GM20431 (cell line): ENCODE results near the gene DGUOK.
"Not testable (repeated sequence)": the region's sequence is repeated elsewhere in the genome, so short reads cannot be mapped to it uniquely, and the experiment has no call there.

Experiments used
- in situ Hi-C: fragments of 300-500 bp; cut with MseI, MboI; formaldehyde crosslinking; loops from one replicate; pipeline ENCODE4 v1.15.0; 2020; ENCODE audit warnings: low sequenced_read_pairs; ENCODE audit not compliant: unreplicated experiment

DGUOK gene

GRCh38 chr2:73926493-73927327, at the start of gene DGUOK:
DGUOK (plus strand) TSS chr2:73926880; CDS start chr2:73926911, 31 bp downstream.
- in situ Hi-C loops: no loop called here

GRCh38 chr2:73877071-73877802, 49.4 kb upstream of the DGUOK start:
- in situ Hi-C loops: no loop called here

- in situ Hi-C loops: not testable (repeated sequence)
These were observed 48.7 kb upstream of the DGUOK start for GRCh38 chr2:73877984-73878383.

GRCh38 chr2:73885406-73885805, 41.3 kb upstream of the DGUOK start:
- in situ Hi-C loops: no loop called here

GRCh38 chr2:73886357-73886756, 40.3 kb upstream of the DGUOK start:
- in situ Hi-C loops: no loop called here

- in situ Hi-C loops: not testable (repeated sequence)
These were observed 38.9 kb upstream of the DGUOK start for GRCh38 chr2:73887596-73888353.

GRCh38 chr2:73888388-73888787, 38.3 kb upstream of the DGUOK start:
- in situ Hi-C loops: no loop called here

GRCh38 chr2:73889206-73889605, 37.5 kb upstream of the DGUOK start:
- in situ Hi-C loops: no loop called here

- in situ Hi-C loops: no loop called here
These were observed 36.2 kb upstream of the DGUOK start for GRCh38 chr2:73890301-73891092.

GRCh38 chr2:73891276-73891901, 35.3 kb upstream of the DGUOK start:
- in situ Hi-C loops: no loop called here

GRCh38 chr2:73892631-73893329, 33.9 kb upstream of the DGUOK start, which contains the start of gene ACTG2:
ACTG2 (plus strand) TSS chr2:73893008; CDS start chr2:73901312, 8,304 bp downstream.
- in situ Hi-C loops: no loop called here

- in situ Hi-C loops: no loop called here
These were observed 32.8 kb upstream of the DGUOK start for GRCh38 chr2:73893764-73894474.

GRCh38 chr2:73894475-73894850, 32.2 kb upstream of the DGUOK start:
- in situ Hi-C loops: no loop called here

- in situ Hi-C loops: no loop called here
These were observed 31.8 kb upstream of the DGUOK start for GRCh38 chr2:73894877-73895276.

GRCh38 chr2:73895473-73895872, 31.2 kb upstream of the DGUOK start:
- in situ Hi-C loops: no loop called here

- in situ Hi-C loops: no loop called here
These were observed 30.1 kb upstream of the DGUOK start for GRCh38 chr2:73896362-73897239.

GRCh38 chr2:73897240-73897583, 29.5 kb upstream of the DGUOK start:
- in situ Hi-C loops: no loop called here
